ENCODE measurements around the gene AMN.

GRCh38 chr14:102940729-102941362 lies 18.4 kb downstream of the AMN start:
- TF ChIP-seq TAF1 (IDR thresholded peaks at IDR 0.05; ENCODE audit: low read depth, low read length) = no peak
- TF ChIP-seq POLR2AphosphoS5 (IDR thresholded peaks at IDR 0.05; ENCODE audit: low read depth, low read length) = no peak
- TF ChIP-seq POLR2A (IDR thresholded peaks at IDR 0.05; ENCODE audit: low read depth, low read length) = no peak
- TF ChIP-seq SPI1 (IDR thresholded peaks at IDR 0.05; ENCODE audit: low read depth, low read length) = no peak
